ENCODE measurements around the gene SHANK3.

SHANK3 gene

DNA sequence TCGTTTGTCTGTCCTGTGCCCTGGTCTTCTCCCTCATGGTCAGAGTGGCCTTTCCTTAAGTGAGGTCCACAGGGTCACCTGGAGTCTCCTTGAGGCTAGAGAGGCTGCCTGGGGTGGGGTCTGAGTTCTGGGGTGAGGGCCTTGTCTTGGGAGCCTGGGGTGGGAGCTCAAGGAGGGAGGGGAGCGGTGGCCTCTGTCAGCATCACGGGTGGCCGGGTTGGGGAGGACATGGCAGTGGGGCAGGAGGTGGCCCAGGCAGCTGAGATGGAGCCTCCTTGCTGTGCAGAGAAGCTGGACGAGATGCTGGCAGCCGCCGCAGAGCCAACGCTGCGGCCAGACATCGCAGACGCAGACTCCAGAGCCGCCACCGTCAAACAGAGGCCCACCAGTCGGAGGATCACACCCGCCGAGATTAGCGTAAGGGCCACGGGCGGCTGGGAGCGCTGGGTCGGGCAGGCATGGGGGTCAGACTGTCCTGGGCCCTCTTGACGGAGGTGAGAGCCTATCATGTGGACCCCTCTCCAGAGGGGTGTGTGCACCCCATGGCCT is 42.1 kb downstream of the SHANK3 start:
- DNase-seq: no peak

DNA sequence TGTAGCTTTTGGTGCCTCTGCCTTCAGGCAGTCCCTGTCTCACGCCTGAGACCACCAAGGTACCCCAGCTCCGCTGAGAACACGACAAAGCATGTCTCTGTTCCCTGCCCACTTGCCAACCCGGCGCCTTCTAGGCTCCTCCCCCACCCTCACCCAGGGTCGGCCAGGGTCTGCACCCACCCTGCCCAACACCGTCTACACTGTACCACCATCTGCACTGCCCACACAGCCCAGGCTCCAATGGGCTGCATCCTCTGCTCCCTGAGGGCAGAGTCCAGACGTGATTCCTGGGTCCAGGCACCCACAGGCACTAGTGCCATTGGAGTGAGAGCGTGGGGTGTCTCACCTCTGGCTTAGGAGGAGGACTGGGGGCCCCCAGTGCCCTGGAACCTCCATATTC is 42.6 kb downstream of the SHANK3 start:
- no peak for DNase-seq

DNA sequence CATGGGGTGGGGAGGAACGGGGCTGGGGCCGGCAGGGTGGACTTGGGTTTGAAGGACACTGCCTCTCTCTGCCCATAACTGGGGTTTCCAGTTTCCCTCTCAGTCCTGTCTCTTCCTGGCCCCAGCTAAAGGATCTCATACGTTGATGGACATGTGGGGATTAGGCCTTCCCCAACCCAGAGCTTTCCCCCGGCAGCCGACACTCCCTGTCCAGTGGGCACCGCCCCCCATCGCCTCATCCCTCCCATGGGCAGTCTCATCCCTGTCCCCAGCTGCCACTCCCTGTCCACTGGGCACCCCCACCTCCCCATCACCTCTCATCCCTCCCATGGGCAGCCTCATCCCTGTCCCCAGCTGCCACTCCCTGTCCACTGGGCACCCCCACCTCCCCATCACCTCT is 43.2 kb downstream of the SHANK3 start:
- no peak for DNase-seq

DNA sequence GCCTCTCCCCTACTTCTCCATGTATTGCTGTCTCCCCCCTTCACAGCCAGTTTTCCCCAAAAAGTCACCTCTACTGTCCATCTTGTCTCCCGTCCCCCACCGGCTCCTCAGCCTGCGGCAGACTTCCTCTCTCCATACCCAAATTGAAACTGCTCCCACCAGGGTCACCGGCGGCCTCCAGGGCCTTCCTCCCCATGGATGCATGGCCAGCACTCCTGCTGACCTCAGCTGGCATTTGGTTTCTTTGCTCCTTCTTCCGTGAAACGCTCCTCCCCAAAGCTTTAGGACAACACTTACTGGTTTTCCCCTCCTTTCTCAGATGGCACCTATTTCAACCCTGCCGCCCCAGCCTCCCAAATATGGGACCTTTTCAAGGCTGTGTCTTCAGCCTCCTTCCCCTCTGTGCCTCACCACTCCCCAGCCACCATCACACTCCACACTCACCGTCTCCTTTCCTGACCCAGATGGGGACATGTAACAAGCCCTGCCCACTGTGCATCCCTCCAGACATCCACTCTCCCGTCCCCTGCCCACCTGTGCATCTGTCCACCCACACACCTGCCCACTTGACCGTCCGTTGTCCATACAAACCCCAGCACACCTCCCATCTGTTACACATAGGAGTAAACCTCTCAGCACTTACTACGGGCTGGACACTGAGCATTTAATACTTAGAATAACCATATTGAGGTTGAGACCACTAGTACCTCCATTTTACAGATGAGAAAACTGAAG is 43.8 kb downstream of the SHANK3 start:
- no peak for DNase-seq

DNA sequence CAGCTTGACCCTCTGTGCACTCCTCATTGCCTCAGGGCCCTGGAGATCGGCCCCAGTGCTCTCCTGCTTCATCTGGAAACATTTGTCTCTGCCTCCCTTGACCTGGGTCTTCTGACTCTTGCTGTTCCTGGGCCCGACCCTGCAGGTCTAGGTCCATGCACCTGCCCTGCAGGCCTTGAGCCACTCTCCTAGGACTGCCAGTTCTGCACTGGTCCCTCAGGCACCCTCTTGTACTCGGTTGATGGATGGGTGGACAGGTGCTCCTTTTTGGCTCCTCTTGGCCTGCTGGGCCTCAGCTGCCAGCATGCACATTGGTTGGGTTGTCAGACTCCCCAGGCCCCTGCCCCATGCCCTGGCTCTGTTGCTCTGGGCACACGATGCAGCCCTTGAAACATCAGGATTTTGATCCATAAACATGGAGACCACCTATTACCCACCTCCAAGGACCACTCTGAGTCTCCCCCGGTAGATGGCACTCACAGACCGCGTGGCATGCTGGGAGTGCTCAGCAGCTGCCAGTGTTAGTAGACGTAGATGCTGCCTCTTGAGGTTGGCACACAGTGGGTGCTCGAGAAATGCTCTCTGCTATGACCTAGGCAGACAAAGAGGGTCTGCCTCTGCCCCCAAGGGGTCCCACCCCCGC is 45.2 kb downstream of the SHANK3 start:
- DNase-seq: no peak

DNA sequence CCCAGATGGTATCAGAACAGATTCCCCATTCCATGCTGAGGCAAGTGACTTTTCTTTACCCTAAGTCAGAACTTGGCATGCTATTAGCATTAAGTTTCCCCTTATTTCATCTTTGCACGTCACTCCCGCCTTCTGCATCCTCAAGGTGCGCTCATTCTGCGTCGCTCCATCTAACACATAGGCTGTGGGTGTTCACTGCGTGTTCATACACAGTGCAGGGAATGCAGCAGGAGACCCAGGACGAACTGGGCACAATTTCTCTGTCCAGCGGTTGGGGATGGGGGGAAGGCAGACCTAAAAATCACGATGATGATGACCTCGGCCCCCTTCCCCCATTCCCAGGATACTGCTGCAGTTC is 45.7 kb downstream of the SHANK3 start:
- DNase-seq: no peak

DNA sequence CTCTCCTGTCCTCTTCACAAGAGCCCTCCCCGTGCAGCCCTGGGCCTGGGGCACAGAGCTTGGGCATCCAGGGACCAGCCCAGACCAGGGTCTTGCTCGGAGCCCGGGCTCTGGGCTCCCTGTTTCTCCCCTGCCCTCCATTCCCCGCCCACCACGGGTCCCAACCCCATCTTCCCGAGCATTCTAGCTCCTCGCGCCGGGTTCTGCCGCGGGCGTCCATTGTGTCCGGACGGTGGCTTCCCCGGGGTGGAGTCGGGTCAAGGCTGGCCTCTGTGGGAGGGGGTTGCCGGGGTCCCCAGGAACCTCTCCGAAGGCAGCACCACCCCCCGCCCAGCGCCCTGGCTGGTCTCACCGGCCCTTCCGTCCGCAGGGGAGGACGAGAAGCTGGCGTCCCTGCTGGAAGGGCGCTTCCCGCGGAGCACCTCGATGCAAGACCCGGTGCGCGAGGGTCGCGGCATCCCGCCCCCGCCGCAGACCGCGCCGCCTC is 47.2 kb downstream of the SHANK3 start:
- DNase-seq: no peak

DNA sequence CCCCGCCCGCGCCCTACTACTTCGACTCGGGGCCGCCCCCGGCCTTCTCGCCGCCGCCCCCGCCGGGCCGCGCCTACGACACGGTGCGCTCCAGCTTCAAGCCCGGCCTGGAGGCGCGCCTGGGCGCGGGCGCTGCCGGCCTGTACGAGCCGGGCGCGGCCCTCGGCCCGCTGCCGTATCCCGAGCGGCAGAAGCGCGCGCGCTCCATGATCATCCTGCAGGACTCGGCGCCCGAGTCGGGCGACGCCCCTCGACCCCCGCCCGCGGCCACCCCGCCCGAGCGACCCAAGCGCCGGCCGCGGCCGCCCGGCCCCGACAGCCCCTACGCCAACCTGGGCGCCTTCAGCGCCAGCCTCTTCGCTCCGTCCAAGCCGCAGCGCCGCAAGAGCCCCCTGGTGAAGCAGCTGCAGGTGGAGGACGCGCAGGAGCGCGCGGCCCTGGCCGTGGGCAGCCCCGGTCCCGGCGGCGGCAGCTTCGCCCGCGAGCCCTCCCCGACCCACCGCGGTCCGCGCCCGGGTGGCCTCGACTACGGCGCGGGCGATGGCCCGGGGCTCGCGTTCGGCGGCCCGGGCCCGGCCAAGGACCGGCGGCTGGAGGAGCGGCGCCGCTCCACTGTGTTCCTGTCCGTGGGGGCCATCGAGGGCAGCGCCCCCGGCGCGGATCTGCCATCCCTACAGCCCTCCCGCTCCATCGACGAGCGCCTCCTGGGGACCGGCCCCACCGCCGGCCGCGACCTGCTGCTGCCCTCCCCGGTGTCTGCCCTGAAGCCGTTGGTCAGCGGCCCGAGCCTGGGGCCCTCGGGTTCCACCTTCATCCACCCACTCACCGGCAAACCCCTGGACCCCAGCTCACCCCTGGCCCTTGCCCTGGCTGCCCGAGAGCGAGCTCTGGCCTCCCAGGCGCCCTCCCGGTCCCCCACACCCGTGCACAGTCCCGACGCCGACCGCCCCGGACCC is 48.0 kb downstream of the SHANK3 start:
- DNase-seq: no peak

DNA sequence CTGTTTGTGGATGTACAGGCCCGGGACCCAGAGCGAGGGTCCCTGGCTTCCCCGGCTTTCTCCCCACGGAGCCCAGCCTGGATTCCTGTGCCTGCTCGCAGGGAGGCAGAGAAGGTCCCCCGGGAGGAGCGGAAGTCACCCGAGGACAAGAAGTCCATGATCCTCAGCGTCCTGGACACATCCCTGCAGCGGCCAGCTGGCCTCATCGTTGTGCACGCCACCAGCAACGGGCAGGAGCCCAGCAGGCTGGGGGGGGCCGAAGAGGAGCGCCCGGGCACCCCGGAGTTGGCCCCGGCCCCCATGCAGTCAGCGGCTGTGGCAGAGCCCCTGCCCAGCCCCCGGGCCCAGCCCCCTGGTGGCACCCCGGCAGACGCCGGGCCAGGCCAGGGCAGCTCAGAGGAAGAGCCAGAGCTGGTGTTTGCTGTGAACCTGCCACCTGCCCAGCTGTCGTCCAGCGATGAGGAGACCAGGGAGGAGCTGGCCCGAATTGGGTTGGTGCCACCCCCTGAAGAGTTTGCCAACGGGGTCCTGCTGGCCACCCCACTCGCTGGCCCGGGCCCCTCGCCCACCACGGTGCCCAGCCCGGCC is 48.7 kb downstream of the SHANK3 start:
- no peak for DNase-seq

DNA sequence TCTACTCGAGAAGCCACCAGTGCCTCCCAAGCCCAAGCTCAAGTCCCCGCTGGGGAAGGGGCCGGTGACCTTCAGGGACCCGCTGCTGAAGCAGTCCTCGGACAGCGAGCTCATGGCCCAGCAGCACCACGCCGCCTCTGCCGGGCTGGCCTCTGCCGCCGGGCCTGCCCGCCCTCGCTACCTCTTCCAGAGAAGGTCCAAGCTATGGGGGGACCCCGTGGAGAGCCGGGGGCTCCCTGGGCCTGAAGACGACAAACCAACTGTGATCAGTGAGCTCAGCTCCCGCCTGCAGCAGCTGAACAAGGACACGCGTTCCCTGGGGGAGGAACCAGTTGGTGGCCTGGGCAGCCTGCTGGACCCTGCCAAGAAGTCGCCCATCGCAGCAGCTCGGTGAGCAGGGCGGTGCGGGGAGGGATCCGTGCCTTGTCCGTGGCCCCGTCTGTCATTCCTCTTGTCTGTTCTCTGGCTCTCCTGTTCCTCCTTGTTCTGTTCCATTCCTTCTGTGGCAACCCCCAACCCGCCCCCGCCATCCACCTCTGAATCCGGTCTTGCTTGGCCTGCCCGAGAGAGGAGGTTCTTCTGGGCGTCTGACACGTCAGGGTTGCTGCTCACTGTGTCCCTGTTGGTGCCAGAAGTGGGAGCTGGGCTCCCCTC is 49.6 kb downstream of the SHANK3 start:
- no peak for DNase-seq
